Endometrial microvascular endothelial cells (primary cell): ENCODE data around the gene PFDN2. TPM values are rescaled to one million over a fixed set of nuclear protein-coding genes. Genes with fewer than 3 reads are reported as not detected.
"Not testable (repeated sequence)": the region's sequence is repeated elsewhere in the genome, so short reads cannot be mapped to it uniquely, and the experiment has no call there.

ENCODE experiments used
- in situ Hi-C: cut with HindIII; loops from 2 replicates; pipeline ENCODE4 v1.10.0; 2017; ENCODE audit warnings: low sequenced_read_pairs, low pct_unique_long_range_greater_than_20kb; ENCODE audit errors: inconsistent ontology term
- total RNA-seq: library from RNA; depleted of rRNA; stranded (reverse); fragments of >200 nt; gene quantifications from one replicate; pipeline ENCODE4 v1.2.3, GENCODE V29; 2015; ENCODE audit errors: inconsistent ontology term

PFDN2 gene
- total RNA-seq, 1 donor from 2014 or later, result 49.2 TPM

- in situ Hi-C loops, result no loop called here
These were observed 23.0 kb upstream of the PFDN2 start for GRCh38 chr1:161140755-161141400.

GRCh38 chr1:161139766-161140165 lies 21.9 kb upstream of the PFDN2 start:
- in situ Hi-C loops, result no loop called here

- in situ Hi-C loops, result no loop called here
These were observed 20.6 kb upstream of the PFDN2 start for GRCh38 chr1:161138431-161138830.

GRCh38 chr1:161137881-161138280 lies 20.0 kb upstream of the PFDN2 start:
- in situ Hi-C loops, result no loop called here

- in situ Hi-C loops, result no loop called here
These were observed 15.4 kb upstream of the PFDN2 start for GRCh38 chr1:161133220-161133740.

- in situ Hi-C loops, result no loop called here
These were observed 14.8 kb upstream of the PFDN2 start, which contains the start of gene DEDD for GRCh38 chr1:161132410-161133219. Gene DEDD, minus strand, starts transcription at chr1:161132667. Its CDS starts 8,205 bp downstream, at chr1:161124462.

- in situ Hi-C loops, result no loop called here
These were observed 13.9 kb upstream of the PFDN2 start for GRCh38 chr1:161131523-161132409.

GRCh38 chr1:161130266-161130665 lies 12.4 kb upstream of the PFDN2 start:
- in situ Hi-C loops, result no loop called here

- in situ Hi-C loops, result no loop called here
These were observed 11.0 kb upstream of the PFDN2 start for GRCh38 chr1:161128591-161129420.

GRCh38 chr1:161127649-161128048 lies 9.8 kb upstream of the PFDN2 start:
- in situ Hi-C loops, result no loop called here

GRCh38 chr1:161122967-161123366 lies 5.1 kb upstream of the PFDN2 start:
- in situ Hi-C loops, result no loop called here

GRCh38 chr1:161121834-161122233 lies 4.0 kb upstream of the PFDN2 start:
- in situ Hi-C loops, result no loop called here

GRCh38 chr1:161121042-161121650 lies 3.3 kb upstream of the PFDN2 start:
- in situ Hi-C loops, result no loop called here

- in situ Hi-C loops, result no loop called here
These were observed 1.5 kb upstream of the PFDN2 start for GRCh38 chr1:161119092-161119903.

GRCh38 chr1:161115961-161116360 lies 1.9 kb downstream of the PFDN2 start:
- in situ Hi-C loops, result not testable (repeated sequence)

- in situ Hi-C loops, result no loop called here
These were observed 2.6 kb downstream of the PFDN2 start for GRCh38 chr1:161115132-161115711.

GRCh38 chr1:161114556-161114955 lies 3.3 kb downstream of the PFDN2 start:
- in situ Hi-C loops, result no loop called here
